ENCODE data around the gene OASL. TPM values are rescaled to one million over a fixed set of nuclear protein-coding genes. Genes with fewer than 3 reads are reported as not detected.

OASL gene
- total and polyA plus RNA-seq, 9 of the 15 experiments (the other 6 are each of a cell fraction or from before 2014, with no cell fraction given), result 0.14 TPM; not detected in 8

- Histone ChIP-seq H3K4me2 (ENCODE audit: insufficient read depth, low read length) (no peak overlapping the region), H3K79me2 (ENCODE audit: control insufficient read depth, insufficient read depth, low read length) (no peaks in the 10 kb centered on the region), H3K9me1 (ENCODE audit: control insufficient read depth, insufficient read depth, low read length) (no peaks in the 10 kb centered on the region), H3K27me3 (ENCODE audit: control insufficient read depth in 2 of 2, insufficient read depth in 2 of 2, low read length in 2 of 2) (peaks cover 26 to 41% of the 10 kb centered on the region in 2 experiments), H4K20me1 (replicated peaks; ENCODE audit: control insufficient read depth, insufficient read depth, low read length) (no peaks in the 10 kb centered on the region), H3K9me3 (replicated peaks; ENCODE audit: control insufficient read depth, insufficient read depth, low read depth, low read length) (no peaks in the 10 kb centered on the region), H3K27ac (ENCODE audit: extremely low read depth, low read depth, low read length) (no peak overlapping the region), H3K36me3 (ENCODE audit: control insufficient read depth, insufficient read depth, low read length) (no peaks in the 10 kb centered on the region), H3K4me3 (no peak overlapping the region), H3K4me1 (replicated peaks in 1 of 2; ENCODE audit: control insufficient read depth in 2 of 2, insufficient read depth in 2 of 2, low read length in 2 of 2) (no peaks in the 10 kb centered on the region; a peak in 1 of 5 replicates), H3K9ac (ENCODE audit: insufficient read depth in 1 of 2, low read depth in 2 of 2, low read length in 2 of 2) (no peak overlapping the region), H2AFZ (ENCODE audit: low read depth, low read length) (no peak overlapping the region)
- FAIRE-seq, result no peak
- BruUV-seq (replicated peaks), result no TSS peak
- no peak for ATAC-seq
- in situ Hi-C loops (cut with MboI), result no loop called here
- no peak for DNase-seq (ENCODE audit: extremely low read depth in 1 of 4, low spot score in 3 of 4)
- CTCF ChIA-PET (ENCODE audit: low intra/inter-chr PET ratio), result no interaction called here
- WGBS (ENCODE audit: insufficient coverage, low coverage, missing lambda C conversion rate), result 5% methylated on average over 11 of the region's 11 CpGs
- intact Hi-C loops (cut with micrococcal nuclease), result loop anchor here (2.0 kb wide), 1 partner anchor 49 kb away; no protein-coding TSS in a partner anchor
- POLR2A ChIA-PET, result no interaction called here
- TF ChIP-seq MYC (IDR thresholded peaks at IDR 0.05; ENCODE audit: low read depth, low read length) (no peak), MYC (CRISPR knock-in tag; IDR thresholded peaks at IDR 0.05; ENCODE audit: borderline replicate concordance, low read depth) (no peak), RFX1 (IDR thresholded peaks at IDR 0.05) (no peak), FOXJ2 (tag; IDR thresholded peaks at IDR 0.05) (no peak), BDP1 (IDR thresholded peaks at IDR 0.05; ENCODE audit: insufficient read depth, insufficient read length) (no peak), ZNF395 (CRISPR knock-in tag; IDR thresholded peaks at IDR 0.05) (no peak), ZNF589 (CRISPR knock-in tag; IDR thresholded peaks at IDR 0.05; ENCODE audit: low read depth) (no peak), CXXC5 (CRISPR knock-in tag; IDR thresholded peaks at IDR 0.05) (no peak), ZNF217 (CRISPR knock-in tag; IDR thresholded peaks at IDR 0.05) (no peak), MTF1 (CRISPR knock-in tag; IDR thresholded peaks at IDR 0.05; ENCODE audit: borderline replicate concordance) (no peak), ZNF584 (CRISPR knock-in tag; IDR thresholded peaks at IDR 0.05; ENCODE audit: low read depth) (no peak), ZKSCAN8 (CRISPR knock-in tag; IDR thresholded peaks at IDR 0.05) (no peak), PHTF2 (CRISPR knock-in tag; IDR thresholded peaks at IDR 0.05) (no peak), ZKSCAN1 (IDR thresholded peaks at IDR 0.05; ENCODE audit: low read depth, low read length) (no peak), ZNF551 (CRISPR knock-in tag; IDR thresholded peaks at IDR 0.05) (no peak), NFIC (IDR thresholded peaks at IDR 0.05) (no peak), ZNF668 (CRISPR knock-in tag; IDR thresholded peaks at IDR 0.05) (no peak), ETS1 (conservative IDR thresholded peaks at IDR 0.05; ENCODE audit: control insufficient read depth, low read depth, low read length) (no peak), DIDO1 (tag; IDR thresholded peaks at IDR 0.05; ENCODE audit: low read depth) (no peak), CAMTA2 (CRISPR knock-in tag; conservative IDR thresholded peaks at IDR 0.05) (no peak)
Measured at GRCh38 chr12:121053706-121054105, 14.7 kb upstream of the OASL start.
